ENCODE data around the gene ANKRD35. TPM values are rescaled to one million over a fixed set of nuclear protein-coding genes. Genes with fewer than 3 reads are reported as not detected.

The ANKRD35 gene
- total RNA-seq, 2 donors from 2014 or later = not detected

DNA sequence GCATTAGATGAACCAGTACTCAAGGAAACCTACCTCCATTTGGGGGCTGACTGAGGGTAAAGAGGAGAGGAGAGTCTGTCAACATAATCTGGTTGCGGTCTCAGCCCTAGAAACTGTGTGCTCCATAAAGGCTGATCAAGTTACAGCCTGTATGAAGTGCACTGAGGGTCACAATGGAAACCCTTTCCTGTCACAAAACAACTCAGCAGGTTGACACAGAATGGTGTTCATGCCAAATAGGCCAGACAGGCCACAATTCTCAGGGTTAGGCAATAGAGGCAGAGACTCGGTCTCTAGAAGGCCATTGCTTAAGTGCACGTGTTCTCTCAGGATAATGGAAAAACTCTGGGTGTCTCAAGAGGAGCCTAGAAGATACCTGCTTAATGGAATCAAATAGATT is 4.1 kb upstream of the ANKRD35 start:
- Mint-ChIP-seq H3K36me3 (ENCODE audit: low read depth) (no peaks in the 10 kb centered on the region), H3K4me1 (peaks cover 9% of the 10 kb centered on the region), H3K4me3 (no peak overlapping the region), H3K27me3 (peaks cover 9% of the 10 kb centered on the region), H3K27ac (no peak overlapping the region)
- ATAC-seq (no peak), DNase-seq (no peak)
- H3K9me3 ChIP-seq (ENCODE audit: control insufficient read depth, low read length, poor library complexity, severe bottlenecking) = no peaks in the 10 kb centered on the region

DNA sequence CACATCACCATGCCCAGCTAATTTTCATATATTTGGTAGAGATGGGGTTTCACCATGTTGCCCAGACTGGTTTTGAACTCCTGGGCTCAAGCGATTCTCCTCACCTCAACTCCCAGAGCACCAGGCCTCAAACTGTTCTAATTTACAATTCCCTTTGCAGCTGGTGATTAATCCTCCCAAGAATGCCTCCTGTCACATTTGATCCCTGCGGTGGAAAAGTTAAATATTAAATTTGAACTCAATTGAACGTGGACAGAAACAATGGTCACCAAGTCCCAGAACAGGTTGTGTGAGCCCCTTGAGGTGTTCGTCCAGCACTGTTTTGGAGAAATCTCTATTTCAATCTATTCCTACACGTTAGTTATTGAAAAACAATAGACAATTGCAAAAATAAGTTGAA is 2.0 kb upstream of the ANKRD35 start:
- Mint-ChIP-seq H3K4me1 (peaks cover 11% of the 10 kb centered on the region), H3K4me3 (no peak overlapping the region), H3K27ac (no peak overlapping the region), H3K27me3 (peaks cover 24% of the 10 kb centered on the region), H3K36me3 (ENCODE audit: low read depth) (no peaks in the 10 kb centered on the region)
- ATAC-seq = no peak
- H3K9me3 ChIP-seq (ENCODE audit: control insufficient read depth, low read length, poor library complexity, severe bottlenecking) = no peaks in the 10 kb centered on the region
- DNase-seq = no peak

DNA sequence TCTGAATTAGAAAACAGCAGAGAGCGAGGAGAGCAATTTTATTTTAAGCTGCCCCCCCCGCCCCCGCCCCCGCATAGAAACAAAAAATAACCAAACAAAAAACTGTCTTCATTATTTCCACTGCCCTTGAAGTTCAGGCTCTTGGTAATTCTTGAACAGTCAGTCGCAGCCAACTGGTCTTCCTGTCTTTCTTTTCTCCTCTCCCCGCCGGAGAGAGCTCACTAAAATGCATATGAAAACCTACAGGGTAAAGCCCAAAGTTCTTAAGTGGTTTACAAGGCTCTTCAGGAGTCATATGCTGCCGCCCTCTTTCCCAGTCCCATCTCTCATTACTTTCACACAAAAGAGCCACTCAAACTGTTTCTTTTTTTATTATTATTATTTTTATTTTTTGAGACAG is 1.1 kb upstream of the ANKRD35 start:
- no peaks in the 10 kb centered on the region for H3K9me3 ChIP-seq (ENCODE audit: control insufficient read depth, low read length, poor library complexity, severe bottlenecking)
- Mint-ChIP-seq H3K36me3 (ENCODE audit: low read depth) (no peaks in the 10 kb centered on the region), H3K27ac (no peak overlapping the region), H3K4me1 (peaks cover 11% of the 10 kb centered on the region), H3K27me3 (peaks cover 24% of the 10 kb centered on the region), H3K4me3 (peak overlapping the region; percentile 88)
- ATAC-seq (no peak), DNase-seq (no peak)

DNA sequence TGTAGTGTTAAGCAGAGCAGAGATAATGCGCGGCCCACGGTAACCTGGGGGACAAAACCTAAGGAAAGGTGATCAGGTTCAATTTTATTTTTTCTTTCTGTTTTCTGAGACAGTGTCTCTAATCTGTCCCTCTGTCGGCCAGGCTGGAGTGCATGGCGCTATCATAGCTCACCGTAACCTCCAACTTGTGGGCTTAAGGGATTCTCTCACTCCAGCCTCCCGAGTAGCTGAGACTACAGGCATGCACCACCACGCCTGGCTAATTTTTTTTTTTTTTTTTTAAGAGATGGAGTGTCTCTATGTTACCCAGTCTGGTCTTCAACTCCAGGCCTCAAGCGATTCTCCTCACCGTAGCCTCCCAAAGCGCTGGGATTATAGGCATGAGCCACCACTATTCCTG is 724 bp upstream of the ANKRD35 start:
- peaks cover 24% of the 10 kb centered on the region for H3K27me3 Mint-ChIP-seq
- H3K4me1 Mint-ChIP-seq = peaks cover 11% of the 10 kb centered on the region
- DNase-seq = no peak
- H3K4me3 Mint-ChIP-seq = peak overlapping the region; percentile 88
- no peaks in the 10 kb centered on the region for H3K36me3 Mint-ChIP-seq (ENCODE audit: low read depth)
- no peak overlapping the region for H3K27ac Mint-ChIP-seq
- ATAC-seq = no peak
- H3K9me3 ChIP-seq (ENCODE audit: control insufficient read depth, low read length, poor library complexity, severe bottlenecking) = no peaks in the 10 kb centered on the region

DNA sequence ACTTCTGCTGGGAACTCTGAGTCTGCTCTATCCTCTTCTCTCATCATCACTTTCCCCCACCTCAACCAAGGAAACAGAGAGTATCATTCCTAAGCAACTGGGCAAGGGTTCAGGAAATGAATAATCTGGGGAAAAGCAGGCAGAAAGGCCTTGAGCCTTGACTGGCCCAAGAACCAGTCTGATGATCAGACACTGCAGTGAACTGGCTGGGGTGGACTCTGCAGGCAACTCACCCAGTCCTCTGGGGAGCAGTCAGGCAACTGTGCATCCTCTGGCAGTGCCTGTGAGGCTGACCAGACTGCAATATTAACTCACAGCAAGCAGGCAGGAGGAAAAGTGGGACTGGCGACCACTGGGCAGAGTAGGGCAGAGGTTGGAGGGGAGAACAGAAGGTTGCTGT is 991 bp downstream of the ANKRD35 start:
- no peaks in the 10 kb centered on the region for H3K36me3 Mint-ChIP-seq (ENCODE audit: low read depth)
- ATAC-seq = no peak
- peaks cover 24% of the 10 kb centered on the region for H3K27me3 Mint-ChIP-seq
- peak overlapping the region; percentile 24 for H3K27ac Mint-ChIP-seq
- peak overlapping the region; percentile 88 for H3K4me3 Mint-ChIP-seq
- peaks cover 13% of the 10 kb centered on the region for H3K4me1 Mint-ChIP-seq
- no peak for DNase-seq
- H3K9me3 ChIP-seq (ENCODE audit: control insufficient read depth, low read length, poor library complexity, severe bottlenecking) = no peaks in the 10 kb centered on the region

DNA sequence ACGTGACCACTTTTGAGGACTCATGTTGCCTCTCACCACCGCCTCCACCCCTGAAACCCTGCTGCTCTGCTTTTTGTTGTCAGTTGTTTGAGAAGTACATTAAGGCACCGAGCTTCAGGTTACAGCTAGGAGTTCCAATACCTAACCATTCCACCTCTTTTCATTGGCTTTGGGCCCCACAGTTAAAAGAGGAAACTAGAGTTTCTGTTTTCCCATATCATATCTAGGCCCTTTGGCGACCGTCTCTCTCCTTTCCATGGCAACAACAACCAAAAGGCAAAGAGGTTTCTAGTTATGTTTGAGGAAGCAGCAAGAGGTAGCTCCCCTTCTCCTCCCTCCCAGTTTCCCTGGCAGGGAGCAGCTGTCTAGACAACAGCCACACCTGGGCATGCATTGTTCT is 5.9 kb downstream of the ANKRD35 start:
- no peaks in the 10 kb centered on the region for H3K36me3 Mint-ChIP-seq (ENCODE audit: low read depth)
- H3K4me3 Mint-ChIP-seq = no peak overlapping the region
- no peaks in the 10 kb centered on the region for H3K9me3 ChIP-seq (ENCODE audit: control insufficient read depth, low read length, poor library complexity, severe bottlenecking)
- ATAC-seq (no peak), DNase-seq (no peak)
- H3K4me1 Mint-ChIP-seq = peaks cover 6% of the 10 kb centered on the region
- peaks cover 40% of the 10 kb centered on the region for H3K27me3 Mint-ChIP-seq
- H3K27ac Mint-ChIP-seq = no peak overlapping the region

DNA sequence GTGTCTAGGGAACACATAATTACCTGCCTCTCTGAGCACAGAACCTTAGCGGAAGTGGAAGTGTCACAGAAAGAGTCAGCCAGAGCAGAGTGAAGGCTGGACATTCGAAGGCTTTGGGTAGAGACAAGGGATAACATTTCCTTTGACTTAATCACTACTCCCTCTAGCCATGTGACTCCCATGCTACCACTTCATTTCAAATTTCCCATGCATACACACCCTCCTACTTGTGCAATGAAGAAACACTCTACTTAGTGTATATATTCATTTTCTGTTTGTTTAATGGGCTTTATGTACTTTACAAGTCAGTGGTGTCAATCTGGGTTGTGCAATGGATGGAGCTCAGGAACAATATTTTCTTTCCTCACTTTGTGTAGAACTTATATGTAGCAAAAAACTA is 6.9 kb downstream of the ANKRD35 start:
- Mint-ChIP-seq H3K4me3 (no peak overlapping the region), H3K27me3 (peaks cover 34% of the 10 kb centered on the region), H3K36me3 (ENCODE audit: low read depth) (no peaks in the 10 kb centered on the region), H3K4me1 (peaks cover 4% of the 10 kb centered on the region), H3K27ac (no peak overlapping the region)
- ATAC-seq = no peak
- H3K9me3 ChIP-seq (ENCODE audit: control insufficient read depth, low read length, poor library complexity, severe bottlenecking) = no peaks in the 10 kb centered on the region
- no peak for DNase-seq

DNA sequence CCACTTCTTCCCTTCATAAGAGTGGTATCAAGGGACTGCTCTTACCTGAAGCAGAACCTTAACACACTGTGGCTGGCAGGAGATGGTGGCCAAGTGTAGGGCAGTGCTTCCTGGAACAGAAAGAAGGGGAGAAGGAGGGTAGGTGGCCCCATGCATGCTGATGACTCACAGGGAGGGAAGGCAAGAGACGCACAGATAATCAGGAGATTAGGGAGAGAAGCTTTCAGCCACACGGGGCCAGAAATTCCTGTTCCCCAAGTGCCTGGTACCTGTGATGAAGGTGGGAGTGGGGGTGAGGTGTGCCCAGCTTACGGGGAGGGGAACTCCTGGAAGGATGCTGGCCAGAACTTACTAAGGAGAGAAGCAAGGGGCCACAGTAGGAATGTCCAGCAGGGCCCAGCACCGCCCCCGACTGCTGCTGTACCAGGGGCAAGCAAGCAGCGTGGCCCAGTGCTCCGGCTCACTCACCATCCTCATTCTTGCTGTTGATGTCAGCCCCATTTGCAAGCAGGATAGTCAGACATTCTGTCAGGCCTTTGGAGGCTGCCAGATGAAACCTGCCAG is 7.7 kb downstream of the ANKRD35 start:
- no peak overlapping the region for H3K4me3 Mint-ChIP-seq
- DNase-seq (no peak), ATAC-seq (no peak)
- no peaks in the 10 kb centered on the region for H3K9me3 ChIP-seq (ENCODE audit: control insufficient read depth, low read length, poor library complexity, severe bottlenecking)
- no peaks in the 10 kb centered on the region for H3K36me3 Mint-ChIP-seq (ENCODE audit: low read depth)
- H3K27me3 Mint-ChIP-seq = peaks cover 34% of the 10 kb centered on the region
- no peak overlapping the region for H3K27ac Mint-ChIP-seq
- H3K4me1 Mint-ChIP-seq = peaks cover 4% of the 10 kb centered on the region

DNA sequence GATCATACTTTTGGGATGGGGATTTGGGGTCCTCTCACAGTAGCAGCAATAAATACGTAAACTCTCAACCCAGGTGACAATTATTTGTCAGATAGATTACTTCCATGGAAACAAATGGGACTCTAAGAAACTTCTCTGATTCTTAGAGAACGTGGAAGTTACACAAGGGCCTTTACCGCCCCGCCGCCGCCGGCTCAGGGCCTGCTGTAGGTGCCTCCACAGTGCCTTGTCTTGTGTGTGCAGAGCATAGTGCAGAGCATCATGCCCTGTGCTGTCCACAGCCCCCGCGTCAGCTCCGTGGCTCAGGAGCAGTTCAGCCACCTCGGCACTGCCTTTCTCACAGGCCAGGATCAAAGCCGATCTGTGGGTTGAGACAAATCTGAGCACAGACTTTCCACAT is 11.0 kb downstream of the ANKRD35 start:
- no peak for ATAC-seq
- no peaks in the 10 kb centered on the region for H3K36me3 Mint-ChIP-seq (ENCODE audit: low read depth)

DNA sequence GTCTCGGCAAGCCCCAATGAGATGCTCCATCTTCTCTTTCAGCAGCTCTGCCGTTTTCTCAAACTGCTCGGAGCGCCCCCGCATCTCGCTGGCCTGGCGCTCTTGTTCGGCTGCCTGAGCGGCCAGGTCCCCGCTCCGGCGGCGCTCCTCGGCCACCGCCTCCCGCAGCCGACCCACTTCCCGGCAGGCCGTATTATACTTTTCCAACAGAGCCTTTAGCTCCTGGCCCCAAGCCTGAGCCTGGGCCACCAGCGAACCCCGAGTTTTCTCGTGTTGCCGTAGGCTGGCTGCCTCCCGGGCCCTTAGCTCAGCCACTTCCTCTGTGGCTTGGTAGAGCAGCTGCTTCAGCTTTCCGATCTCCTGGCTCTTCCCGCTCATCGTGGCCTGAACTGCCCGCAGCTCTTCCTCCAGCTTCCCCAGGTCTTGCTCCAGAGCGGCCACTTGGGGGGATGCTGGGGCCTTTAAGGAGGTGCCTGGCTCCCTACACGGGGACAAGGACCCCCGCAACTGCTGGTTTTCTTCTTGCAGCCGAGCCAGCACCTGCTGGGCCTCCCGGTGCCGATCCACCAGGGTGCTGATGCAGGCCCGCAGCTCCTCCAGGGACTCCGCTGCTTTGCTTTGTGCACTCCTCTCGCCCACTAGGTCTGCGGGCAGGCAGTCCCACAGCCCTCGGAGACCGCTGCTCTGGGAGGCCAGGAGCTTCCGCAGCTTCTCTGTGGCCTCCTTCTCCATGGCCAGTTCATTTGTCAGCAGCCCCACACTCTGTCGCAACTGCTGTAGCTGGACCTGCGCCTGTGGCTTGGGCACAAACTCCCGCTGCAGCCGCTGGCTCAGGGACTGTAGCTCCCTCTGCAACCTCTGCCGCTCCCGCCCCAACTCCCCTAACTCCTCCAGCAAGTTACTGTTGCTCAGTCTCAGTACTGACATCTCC is 13.4 kb downstream of the ANKRD35 start:
- Mint-ChIP-seq H3K4me1 (peaks cover 16% of the 10 kb centered on the region), H3K27me3 (peaks cover 33% of the 10 kb centered on the region), H3K36me3 (ENCODE audit: low read depth) (no peaks in the 10 kb centered on the region), H3K27ac (peak overlapping the region; percentile 84), H3K4me3 (peak overlapping the region; percentile 84)
- ATAC-seq = peak; percentile 86
- DNase-seq = peak in 2 of 3 donors; percentile 16 to 18
- H3K9me3 ChIP-seq (ENCODE audit: control insufficient read depth, low read length, poor library complexity, severe bottlenecking) = no peaks in the 10 kb centered on the region

More for the DNA sequence above, 11.0 kb downstream of the ANKRD35 start:
- peaks cover 18% of the 10 kb centered on the region for H3K4me1 Mint-ChIP-seq
- no peak overlapping the region for H3K4me3 Mint-ChIP-seq
- no peaks in the 10 kb centered on the region for H3K9me3 ChIP-seq (ENCODE audit: control insufficient read depth, low read length, poor library complexity, severe bottlenecking)
- no peak overlapping the region for H3K27ac Mint-ChIP-seq
- DNase-seq = no peak
- H3K27me3 Mint-ChIP-seq = peaks cover 41% of the 10 kb centered on the region

DNA sequence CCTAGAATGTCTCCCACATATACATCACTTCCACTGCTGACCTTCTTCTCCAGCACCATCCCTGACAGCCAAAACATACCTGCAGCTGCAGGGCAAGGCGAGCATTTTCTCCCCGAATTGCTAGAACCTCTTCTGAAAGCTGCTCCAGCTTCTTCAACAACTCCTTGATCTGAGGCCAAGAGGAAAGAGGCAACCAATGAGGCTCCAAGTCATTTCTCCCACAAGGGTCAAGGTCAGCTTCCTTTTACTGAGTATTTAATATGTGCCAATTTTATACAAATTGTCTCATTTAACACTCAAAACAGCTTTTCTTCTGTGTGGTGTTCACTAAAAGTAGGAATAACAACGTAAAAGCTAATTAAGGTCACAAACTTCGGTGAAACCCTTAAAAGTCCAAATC is 17.4 kb downstream of the ANKRD35 start:
- ATAC-seq (no peak), DNase-seq (no peak)
- Mint-ChIP-seq H3K36me3 (ENCODE audit: low read depth) (no peaks in the 10 kb centered on the region), H3K27ac (no peak overlapping the region), H3K4me3 (no peak overlapping the region), H3K27me3 (peaks cover 15% of the 10 kb centered on the region), H3K4me1 (peaks cover 20% of the 10 kb centered on the region)
- no peaks in the 10 kb centered on the region for H3K9me3 ChIP-seq (ENCODE audit: control insufficient read depth, low read length, poor library complexity, severe bottlenecking)

DNA sequence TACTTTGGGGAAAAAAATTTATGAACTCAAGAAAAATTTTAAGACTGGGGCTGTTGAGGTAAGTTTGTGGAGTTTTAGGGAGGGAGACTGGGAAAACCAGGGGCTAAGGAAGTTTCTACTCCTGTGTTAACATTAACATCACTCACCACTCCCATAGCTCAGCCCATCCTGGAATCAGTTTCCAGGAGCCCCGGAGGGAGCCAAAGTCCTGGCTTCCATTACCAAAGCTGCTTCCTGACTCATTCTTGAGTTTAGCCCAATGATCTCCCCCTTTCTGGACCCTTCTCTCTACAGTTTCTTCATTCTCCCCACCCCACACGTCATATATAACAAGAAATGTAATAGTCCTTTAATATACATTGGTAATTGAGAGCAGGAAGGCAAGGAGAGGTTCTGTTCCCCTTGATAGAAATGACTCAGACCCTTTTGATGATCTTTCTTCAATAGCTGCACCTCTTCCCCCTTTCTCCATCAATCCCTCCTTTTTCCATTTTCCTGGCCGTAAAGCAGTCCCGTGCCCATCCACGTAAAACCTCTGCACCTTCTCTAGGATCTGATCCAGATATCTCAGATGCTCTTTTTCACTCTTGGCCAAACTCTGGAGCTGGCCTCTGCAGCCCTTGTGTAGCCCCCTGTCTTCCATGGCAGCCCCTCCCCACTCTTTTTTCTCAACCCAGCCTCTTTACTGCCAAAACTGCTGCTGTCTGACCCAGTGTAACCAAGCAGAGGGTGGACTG is 22.2 kb downstream of the ANKRD35 start:
- no peak overlapping the region for H3K4me3 Mint-ChIP-seq
- DNase-seq (no peak), ATAC-seq (no peak)
- peaks cover 11% of the 10 kb centered on the region for H3K4me1 Mint-ChIP-seq
- H3K27ac Mint-ChIP-seq = no peak overlapping the region
- peaks cover 6% of the 10 kb centered on the region for H3K27me3 Mint-ChIP-seq
- no peaks in the 10 kb centered on the region for H3K36me3 Mint-ChIP-seq (ENCODE audit: low read depth)
- no peaks in the 10 kb centered on the region for H3K9me3 ChIP-seq (ENCODE audit: control insufficient read depth, low read length, poor library complexity, severe bottlenecking)

DNA sequence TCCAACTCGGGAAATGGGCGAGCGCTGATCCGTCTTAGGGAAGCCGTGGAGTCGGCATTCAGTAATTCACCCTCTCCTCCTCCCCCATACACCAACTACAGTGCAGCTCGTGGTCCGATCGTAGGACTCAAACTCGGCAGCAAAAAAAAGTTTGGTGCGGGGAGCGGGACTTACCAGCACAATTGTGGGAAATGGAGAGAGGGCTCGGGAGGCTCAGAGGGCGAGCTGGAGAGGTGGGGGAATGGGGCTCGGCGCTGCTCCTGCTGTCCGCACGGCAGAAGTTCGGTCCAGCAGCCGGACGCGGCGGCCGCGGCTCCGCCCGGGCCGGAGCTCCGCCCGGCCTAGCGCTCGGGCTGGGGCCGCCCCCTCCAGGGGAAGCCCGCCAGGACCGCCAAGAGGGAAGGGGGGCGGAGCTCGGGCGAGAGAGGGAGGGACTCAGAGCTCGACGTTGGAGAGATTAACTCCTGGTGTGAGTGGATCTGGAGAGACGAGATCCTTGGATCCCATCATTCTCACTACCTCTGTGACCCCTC is 26.1 kb downstream of the ANKRD35 start:
- Mint-ChIP-seq H3K36me3 (ENCODE audit: low read depth) (peaks cover 5% of the 10 kb centered on the region), H3K4me1 (peaks cover 20% of the 10 kb centered on the region), H3K27me3 (no peaks in the 10 kb centered on the region), H3K27ac (peak overlapping the region; percentile 82), H3K4me3 (peak overlapping the region; percentile 96)
- ATAC-seq = peak; percentile 75
- no peaks in the 10 kb centered on the region for H3K9me3 ChIP-seq (ENCODE audit: control insufficient read depth, low read length, poor library complexity, severe bottlenecking)
- peak; percentile 65 to 74 (median 69) for DNase-seq
